Esophagus (tissue), 2 donors: Measurements from ENCODE around the gene TCAP. TPM values are rescaled to one million over a fixed set of nuclear protein-coding genes. Genes with fewer than 3 reads are reported as not detected.

Source experiments
- H3K27ac ChIP-seq, 2 donors: one replicate each; pipeline ENCODE4 v1.5.1; 2013; ENCODE audit warnings: low read depth in 2 of 2, mild to moderate bottlenecking in 2 of 2, inconsistent platforms in 1 of 2, low read length in 1 of 2, moderate library complexity in 1 of 2
- H3K27me3 ChIP-seq, 2 donors: one replicate each; pipeline ENCODE4 v1.6.1; 2013; ENCODE audit warnings: low read length in 2 of 2, control low read depth in 1 of 2, mild to moderate bottlenecking in 1 of 2; ENCODE audit not compliant: insufficient read depth in 2 of 2, control insufficient read depth in 1 of 2
- H3K36me3 ChIP-seq, 2 donors: one replicate each; pipeline ENCODE4 v1.6.1; 2013; ENCODE audit warnings: low read length in 1 of 2; ENCODE audit not compliant: control insufficient read depth in 2 of 2, insufficient read depth in 2 of 2
- H3K4me1 ChIP-seq, 2 donors: one replicate each; pipeline ENCODE4 v1.6.1; 2013; ENCODE audit warnings: low read length in 1 of 2; ENCODE audit not compliant: control insufficient read depth in 2 of 2, insufficient read depth in 2 of 2
- H3K4me3 ChIP-seq, 2 donors: one replicate each; pipeline ENCODE4 v1.5.1; 2013; ENCODE audit warnings: low read length in 2 of 2, mild to moderate bottlenecking in 2 of 2, low read depth in 1 of 2, moderate library complexity in 1 of 2
- H3K9me3 ChIP-seq, 2 donors: one replicate each; pipeline ENCODE4 v1.6.1; 2013; ENCODE audit warnings: mild to moderate bottlenecking in 2 of 2, low read depth in 1 of 2, low read length in 1 of 2, moderate library complexity in 1 of 2; ENCODE audit not compliant: control insufficient read depth in 2 of 2, insufficient read depth in 1 of 2
- WGBS, 2 donors: extraction: QIAGEN DNeasy Blood & Tissue Kit; methylation state at CpG; one replicate each; pipeline ENCODE4 v1.1.7; 2013; 5-methylcytosine and 5-hydroxymethylcytosine counted together
- polyA plus RNA-seq, 2 donors: library from polyadenylated mRNA; stranded (reverse); fragments of 200-250 nt; gene quantifications; one replicate each; pipeline ENCODE4 v1.2.3, GENCODE V29; 2013
- donor health status: healthy with polysubstance abuse.
- donor health status: Bipolar disorder and iron deficiency.

Gene TCAP
- polyA plus RNA-seq, 2 donors: 0.78 to 0.88 TPM

- Histone ChIP-seq H3K27ac (no peak overlapping the region), H3K36me3 (no peaks in the 10 kb centered on the region), H3K9me3 (no peaks in the 10 kb centered on the region), H3K4me1 (peaks cover 3 to 14% of the 10 kb centered on the region in 2 donors), H3K27me3 (no peaks in the 10 kb centered on the region), H3K4me3 (no peak overlapping the region)
- 90 to 91% methylated on average over 7 of the region's 7 CpGs for WGBS, 2 donors
Measured at GRCh38 chr17:39638317-39638716, 26.8 kb upstream of the TCAP start.

GRCh38 chr17:39639043-39639442, 26.1 kb upstream of the TCAP start:
- 86 to 87% methylated on average over 2 of the region's 2 CpGs for WGBS, 2 donors

GRCh38 chr17:39639566-39640458, 25.3 kb upstream of the TCAP start:
- Histone ChIP-seq H3K36me3 (no peaks in the 10 kb centered on the region), H3K4me3 (no peak overlapping the region), H3K9me3 (no peaks in the 10 kb centered on the region), H3K27me3 (no peaks in the 10 kb centered on the region), H3K27ac (no peak overlapping the region), H3K4me1 (peaks cover 6 to 17% of the 10 kb centered on the region in 2 donors)
- 83 to 87% methylated on average over 11 of the region's 11 CpGs for WGBS, 2 donors

More at GRCh38 chr17:39639043-39639442, 26.1 kb upstream of the TCAP start:
- Histone ChIP-seq H3K4me1 (peaks cover 4 to 17% of the 10 kb centered on the region in 2 donors), H3K36me3 (no peaks in the 10 kb centered on the region), H3K27ac (no peak overlapping the region), H3K9me3 (no peaks in the 10 kb centered on the region), H3K27me3 (no peaks in the 10 kb centered on the region), H3K4me3 (no peak overlapping the region)

GRCh38 chr17:39640591-39641031, 24.5 kb upstream of the TCAP start:
- Histone ChIP-seq H3K4me1 (peaks cover 7 to 17% of the 10 kb centered on the region in 2 donors), H3K27ac (no peak overlapping the region), H3K36me3 (no peaks in the 10 kb centered on the region), H3K27me3 (no peaks in the 10 kb centered on the region), H3K4me3 (no peak overlapping the region), H3K9me3 (no peaks in the 10 kb centered on the region)
- WGBS, 2 donors: 43 to 54% methylated on average over 3 to 4 of the region's 4 CpGs

GRCh38 chr17:39641097-39641496, 24.1 kb upstream of the TCAP start:
- Histone ChIP-seq H3K9me3 (no peaks in the 10 kb centered on the region), H3K27me3 (no peaks in the 10 kb centered on the region), H3K4me3 (no peak overlapping the region), H3K27ac (no peak overlapping the region), H3K4me1 (peaks cover 7 to 17% of the 10 kb centered on the region in 2 donors), H3K36me3 (no peaks in the 10 kb centered on the region)
- 94 to 96% methylated on average over 4 of the region's 4 CpGs for WGBS, 2 donors

GRCh38 chr17:39641883-39642282, 23.3 kb upstream of the TCAP start:
- H3K4me1 ChIP-seq: peaks cover 7 to 17% of the 10 kb centered on the region in 2 donors
- no peak overlapping the region for H3K4me3 ChIP-seq
- H3K9me3 ChIP-seq: no peaks in the 10 kb centered on the region
- WGBS, 2 donors: 81 to 82% methylated on average over 7 of the region's 7 CpGs
- H3K27ac ChIP-seq: no peak overlapping the region
- H3K36me3 ChIP-seq: no peaks in the 10 kb centered on the region
- H3K27me3 ChIP-seq: no peaks in the 10 kb centered on the region

- no peaks in the 10 kb centered on the region for H3K9me3 ChIP-seq
- no peak overlapping the region for H3K27ac ChIP-seq
- peaks cover 11 to 19% of the 10 kb centered on the region in 2 donors for H3K4me1 ChIP-seq
- WGBS, 2 donors: 84 to 88% methylated on average over 9 of the region's 9 CpGs
- H3K36me3 ChIP-seq: no peaks in the 10 kb centered on the region
- no peak overlapping the region for H3K4me3 ChIP-seq
- H3K27me3 ChIP-seq: no peaks in the 10 kb centered on the region
Measured at GRCh38 chr17:39642291-39643074, 22.7 kb upstream of the TCAP start.

- Histone ChIP-seq H3K9me3 (no peaks in the 10 kb centered on the region), H3K27ac (peak overlapping the region in 1 of 2 donors; percentile 26), H3K36me3 (no peaks in the 10 kb centered on the region), H3K4me1 (peaks cover 11 to 17% of the 10 kb centered on the region in 2 donors), H3K27me3 (no peaks in the 10 kb centered on the region), H3K4me3 (no peak overlapping the region)
- 66 to 69% methylated on average over 4 of the region's 4 CpGs for WGBS, 2 donors
Measured at GRCh38 chr17:39643271-39643670, 21.9 kb upstream of the TCAP start.

GRCh38 chr17:39647256-39647655, 17.9 kb upstream of the TCAP start:
- no peaks in the 10 kb centered on the region for H3K27me3 ChIP-seq
- WGBS, 2 donors: 78 to 79% methylated on average over 5 of the region's 5 CpGs
- H3K9me3 ChIP-seq: no peaks in the 10 kb centered on the region
- peaks cover 11 to 12% of the 10 kb centered on the region in 2 donors for H3K4me1 ChIP-seq
- H3K4me3 ChIP-seq: no peak overlapping the region
- no peaks in the 10 kb centered on the region for H3K36me3 ChIP-seq
- H3K27ac ChIP-seq: no peak overlapping the region
